ENCODE data around the gene TEAD2. TPM values are rescaled to one million over a fixed set of nuclear protein-coding genes. Genes with fewer than 3 reads are reported as not detected.

TEAD2 gene
- polyA plus RNA-seq, 3 donors: 19.3 to 37.7 (median 34.0) TPM

DNA sequence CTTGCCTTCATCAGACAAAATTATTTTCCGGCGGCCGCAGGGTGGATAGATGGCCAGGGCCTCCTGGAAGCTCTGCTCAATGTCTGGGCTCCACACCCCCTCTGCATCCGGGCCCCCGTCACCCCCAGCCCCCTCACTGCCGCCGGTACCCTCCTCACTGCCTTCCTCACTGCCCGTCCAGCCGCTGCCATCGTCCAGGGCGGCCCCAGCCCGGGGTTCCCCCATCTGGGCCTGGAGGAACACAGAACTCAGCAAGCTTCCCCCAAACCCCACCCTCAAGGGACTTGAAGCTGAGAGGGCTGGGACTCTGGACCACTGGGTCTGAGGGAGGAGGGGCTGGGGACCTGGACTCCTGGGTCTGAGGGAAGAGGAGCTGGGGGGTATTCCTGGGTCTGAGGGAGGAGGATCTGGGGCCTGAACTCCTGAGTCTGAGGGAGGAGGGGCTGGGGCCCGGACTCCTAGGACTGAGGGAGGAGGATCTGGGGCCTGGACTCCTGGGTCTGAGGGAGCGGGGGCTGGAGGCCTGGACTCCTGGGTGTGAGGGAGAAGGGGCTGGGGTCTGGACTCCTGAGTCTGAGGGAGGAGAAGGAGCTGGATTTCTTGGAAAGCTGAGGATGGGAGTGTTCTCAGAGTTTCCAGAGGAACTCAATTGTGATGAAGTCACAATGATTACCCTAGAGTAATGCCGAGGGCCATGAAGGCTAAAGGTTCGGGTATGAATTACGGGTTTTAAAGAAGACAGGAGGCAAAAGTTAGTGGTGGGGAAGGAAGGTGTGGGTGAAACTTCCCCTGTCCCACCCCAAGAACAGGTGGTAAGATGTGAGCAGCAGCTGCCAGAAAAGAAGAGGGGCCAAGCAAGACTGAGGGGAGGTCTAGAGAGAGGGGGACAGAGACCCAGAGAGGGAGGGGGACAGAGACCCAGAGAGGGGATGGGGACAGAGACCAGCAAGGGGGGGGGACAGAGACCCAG, 2.1 kb downstream of the TEAD2 start:
- 67 to 76% (median 67%) methylated on average over 17 of the region's 17 CpGs for WGBS, 3 donors
- no peak overlapping the region for H3K27ac ChIP-seq (ENCODE audit: low read depth, low read length)

DNA sequence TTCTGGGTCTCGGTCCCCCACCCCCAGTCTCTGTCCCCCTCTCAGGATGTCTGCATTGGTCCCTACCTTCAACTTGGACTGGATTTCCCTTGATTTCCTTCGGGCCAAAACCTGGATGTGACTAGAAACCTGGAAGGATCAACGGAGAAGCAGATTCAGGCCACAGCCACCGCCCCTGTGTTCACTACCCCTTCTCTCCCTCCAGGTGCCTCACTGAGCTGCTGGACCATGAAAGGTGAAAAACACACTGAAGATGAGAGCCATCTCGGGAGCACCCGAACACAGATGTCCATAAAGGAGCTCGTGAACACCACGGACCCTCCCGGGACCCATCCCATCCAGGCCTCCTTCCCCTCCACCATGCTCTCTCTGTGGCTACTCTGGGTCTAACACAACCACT, 5.0 kb downstream of the TEAD2 start:
- 78 to 86% (median 86%) methylated on average over 9 of the region's 9 CpGs for WGBS, 3 donors
- H3K27ac ChIP-seq (ENCODE audit: low read depth, low read length): no peak overlapping the region

DNA sequence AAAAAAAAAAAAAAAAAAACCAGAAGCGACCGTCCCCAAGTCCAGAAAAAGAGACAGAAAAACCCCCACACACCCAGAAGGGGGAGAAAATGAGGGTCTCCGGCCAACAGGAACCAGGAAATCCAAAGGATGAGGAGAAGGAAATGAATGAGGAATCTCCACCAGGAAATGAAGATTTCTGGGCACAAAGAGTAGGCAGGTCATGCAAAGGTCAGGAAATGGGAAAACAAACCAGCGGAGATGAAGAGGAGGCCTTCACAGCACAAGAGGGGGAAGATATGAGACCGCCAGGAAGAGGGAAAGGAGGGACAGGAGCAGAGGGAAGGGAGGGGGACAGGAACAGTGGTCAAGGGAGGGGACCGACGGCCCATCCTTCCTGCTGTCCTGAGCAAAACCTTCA, 5.8 kb downstream of the TEAD2 start:
- WGBS, 3 donors: 45 to 78% (median 53%) methylated on average over 7 of the region's 7 CpGs
- H3K27ac ChIP-seq (ENCODE audit: low read depth, low read length): peak overlapping the region; percentile 54

DNA sequence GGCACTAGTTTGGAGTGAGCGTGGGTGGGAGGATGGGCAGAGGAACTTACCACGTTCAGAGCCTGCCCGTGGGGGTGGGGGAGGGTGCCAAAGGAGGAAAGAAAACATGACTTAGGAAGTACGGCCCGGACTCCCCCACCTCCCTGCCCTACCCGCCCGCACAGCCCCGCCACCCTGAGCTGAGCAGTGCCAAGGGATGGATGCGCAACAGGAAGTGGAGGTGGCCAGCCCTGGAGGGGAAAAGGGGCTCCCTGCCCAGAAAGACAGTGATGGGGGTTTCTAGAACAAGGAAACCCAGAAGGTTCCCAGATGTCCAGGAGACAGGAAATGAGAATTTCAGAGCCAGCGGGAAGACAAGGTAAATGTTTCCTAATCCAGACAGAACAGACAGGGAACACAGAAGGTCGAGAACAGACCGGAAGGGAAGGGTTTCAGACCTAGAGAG, 6.3 kb downstream of the TEAD2 start:
- 17 to 73% (median 28%) methylated on average over 12 of the region's 12 CpGs for WGBS, 3 donors
- H3K27ac ChIP-seq (ENCODE audit: low read depth, low read length): no peak overlapping the region

DNA sequence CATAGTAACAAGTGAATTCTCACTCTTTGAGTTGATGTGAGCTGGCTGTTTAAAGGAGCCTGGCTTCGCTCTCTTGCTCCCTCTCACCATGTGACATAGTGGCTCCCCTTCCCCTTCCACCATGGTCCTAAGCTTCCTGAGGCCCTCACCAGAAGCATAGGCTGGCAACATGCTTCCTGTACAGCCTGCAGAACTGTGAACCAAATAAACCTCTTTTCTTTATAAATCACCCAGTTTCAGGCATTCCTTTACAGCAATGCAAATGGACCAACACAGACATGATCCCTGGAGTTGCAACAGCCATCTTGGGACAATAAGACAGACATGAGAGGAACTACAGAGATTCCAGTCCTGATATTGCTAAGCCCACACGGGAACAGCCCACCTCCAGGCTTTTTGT, 12.6 kb downstream of the TEAD2 start:
- 93 to 98% (median 94%) methylated on average over 2 of the region's 2 CpGs for WGBS, 3 donors

DNA sequence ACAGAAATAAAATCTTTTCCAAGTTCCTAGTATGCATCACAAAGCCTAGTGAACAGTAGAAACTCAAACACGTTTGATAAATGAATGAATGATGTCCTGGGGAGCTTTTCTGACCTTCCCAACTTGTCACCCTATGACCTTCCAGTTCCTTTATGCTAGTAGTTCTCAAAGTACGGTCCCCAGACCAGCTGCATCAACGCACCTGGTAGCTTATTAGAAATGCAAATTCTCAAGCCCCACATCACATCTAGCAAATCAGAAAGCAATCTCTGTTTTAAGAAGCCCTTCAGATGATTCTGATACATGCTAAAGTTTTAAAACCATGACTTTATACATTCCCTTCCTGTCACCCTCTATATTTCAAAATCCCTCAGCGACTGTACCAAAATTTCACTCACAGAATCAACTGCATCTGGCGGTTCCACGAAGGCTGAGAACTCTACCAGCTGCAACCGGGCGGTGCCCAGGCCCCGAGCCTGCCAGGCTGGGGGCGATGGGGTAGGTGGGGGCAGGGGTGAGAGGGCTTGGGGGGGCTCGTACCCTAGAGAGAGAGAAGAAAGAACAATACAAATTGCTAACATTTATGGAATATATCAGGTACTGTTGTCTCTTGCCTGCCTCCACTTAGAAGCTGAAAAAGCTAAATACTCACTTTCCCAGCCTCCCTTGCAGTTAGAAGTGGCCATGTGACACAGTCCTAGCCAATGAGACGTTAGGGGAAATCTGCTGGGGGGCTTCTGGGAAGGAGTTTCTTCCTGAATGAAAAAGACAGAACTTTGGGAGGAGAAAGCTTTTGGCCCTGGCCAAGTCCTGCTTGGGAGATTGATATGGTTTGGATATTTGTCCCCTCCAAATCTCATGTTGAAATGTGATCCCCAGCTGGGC, 13.7 kb downstream of the TEAD2 start:
- no peak overlapping the region for H3K27ac ChIP-seq (ENCODE audit: low read depth, low read length)
- 42 to 92% (median 90%) methylated on average over 12 of the region's 12 CpGs for WGBS, 3 donors

More for the DNA sequence above, 12.6 kb downstream of the TEAD2 start:
- no peak overlapping the region for H3K27ac ChIP-seq (ENCODE audit: low read depth, low read length)

DNA sequence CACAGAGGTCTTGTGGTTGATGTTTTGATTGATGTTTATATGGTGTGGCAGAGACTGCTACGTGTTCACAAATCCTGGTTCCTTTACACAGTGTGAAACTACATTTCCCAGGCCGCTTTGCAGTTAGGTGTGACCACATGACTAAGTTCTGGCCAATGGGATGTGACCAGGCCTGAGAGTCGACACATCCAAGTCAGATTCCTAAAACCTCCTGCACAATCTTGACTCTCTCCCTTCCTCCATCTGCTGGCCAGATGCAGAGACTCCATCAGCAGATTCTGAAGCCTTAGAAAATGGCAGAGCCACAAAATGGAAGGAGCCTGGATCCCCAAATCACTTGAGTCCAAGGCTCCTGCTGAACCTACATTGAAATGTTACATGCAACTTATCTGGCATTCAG, 14.4 kb downstream of the TEAD2 start:
- 66 to 75% (median 66%) methylated on average over 3 of the region's 3 CpGs for WGBS, 3 donors
- no peak overlapping the region for H3K27ac ChIP-seq (ENCODE audit: low read depth, low read length)

DNA sequence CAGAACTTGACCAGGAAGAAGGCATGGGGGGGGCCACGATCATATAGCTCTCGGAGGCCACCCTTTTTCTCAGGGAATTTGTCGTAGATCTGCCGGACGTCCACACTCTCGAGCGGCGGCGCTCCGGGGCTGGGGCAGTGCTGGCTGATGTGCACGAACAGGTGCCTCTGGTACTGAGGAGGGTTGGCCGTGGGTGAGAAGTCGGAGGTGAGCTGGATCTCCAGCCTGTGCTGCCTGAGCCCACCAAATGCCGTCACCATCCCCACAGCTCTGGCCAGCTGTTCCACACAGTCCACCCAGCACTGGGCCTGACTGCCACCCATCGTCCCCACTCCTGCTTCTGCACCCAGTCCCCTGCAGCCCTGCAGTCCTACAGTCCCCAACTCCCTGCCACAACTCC, 15.0 kb downstream of the TEAD2 start:
- 96 to 99% (median 96%) methylated on average over 14 to 15 of the region's 15 CpGs for WGBS, 3 donors
- H3K27ac ChIP-seq (ENCODE audit: low read depth, low read length): no peak overlapping the region

DNA sequence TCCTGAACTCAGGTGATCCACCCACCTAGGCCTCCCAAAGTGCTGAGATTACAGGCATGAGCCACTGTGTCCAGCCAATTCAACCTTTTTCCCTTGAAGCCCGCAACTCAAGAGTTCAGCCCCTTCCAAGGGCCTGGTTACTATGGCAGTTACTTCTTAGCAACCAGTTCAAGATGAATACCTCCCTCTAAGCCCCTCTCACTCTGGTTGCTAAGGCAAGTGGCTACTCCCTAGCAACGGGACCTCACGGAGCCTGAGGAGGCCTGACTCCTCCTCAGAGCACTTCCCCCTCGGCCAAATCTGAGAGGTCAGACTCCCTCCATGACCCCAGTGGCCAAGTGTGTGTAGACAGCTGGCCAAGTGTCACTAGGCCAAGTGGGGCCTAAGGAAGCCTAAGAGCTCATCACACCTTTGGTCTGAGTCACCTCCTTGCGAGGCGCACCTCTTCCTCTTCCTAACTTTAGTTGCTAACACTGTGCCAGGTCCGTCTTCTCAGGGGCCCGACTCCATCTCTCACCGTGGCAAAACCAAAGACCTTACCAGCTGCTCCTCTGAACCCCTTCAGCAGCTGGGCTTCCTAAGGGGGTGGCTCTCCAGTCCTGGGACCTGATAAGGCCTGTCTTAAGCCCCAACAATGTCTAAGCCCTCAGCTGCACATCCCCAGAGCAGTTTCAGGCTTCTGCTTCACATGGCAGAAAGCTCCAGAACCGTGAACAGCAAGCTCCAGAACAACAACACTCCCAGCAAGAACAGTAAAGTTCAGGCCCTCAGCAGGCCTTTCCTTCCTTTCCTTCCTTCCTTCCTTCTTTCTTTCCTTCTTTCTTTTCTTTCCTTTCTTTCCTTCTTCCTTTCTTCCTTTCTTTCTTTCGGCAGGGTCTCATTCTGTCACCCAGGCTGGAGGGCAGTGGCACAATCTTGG, 17.5 kb downstream of the TEAD2 start:
- 79 to 92% (median 82%) methylated on average over 11 of the region's 11 CpGs for WGBS, 3 donors
- no peak overlapping the region for H3K27ac ChIP-seq (ENCODE audit: low read depth, low read length)

DNA sequence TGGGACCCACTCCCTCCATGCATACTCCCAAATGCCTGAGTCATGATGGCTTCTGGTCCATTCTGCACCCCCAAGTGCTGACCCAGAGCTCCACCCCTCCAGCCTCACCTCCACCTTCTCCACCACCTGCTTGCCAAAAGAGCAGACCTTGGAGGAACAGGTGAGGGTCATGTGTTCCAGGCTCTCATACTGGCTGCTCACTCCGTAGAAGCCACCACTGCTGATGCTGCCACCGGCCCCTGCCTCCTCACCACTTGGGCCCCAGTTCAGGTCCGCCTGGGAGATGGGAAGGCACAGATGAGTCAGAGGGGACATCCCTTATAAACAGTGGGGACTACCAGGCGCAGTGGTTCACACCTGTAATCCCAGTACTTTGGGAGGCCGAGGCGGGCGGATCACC, 19.1 kb downstream of the TEAD2 start:
- 94 to 95% (median 94%) methylated on average over 7 of the region's 7 CpGs for WGBS, 3 donors
- H3K27ac ChIP-seq (ENCODE audit: low read depth, low read length): no peak overlapping the region

DNA sequence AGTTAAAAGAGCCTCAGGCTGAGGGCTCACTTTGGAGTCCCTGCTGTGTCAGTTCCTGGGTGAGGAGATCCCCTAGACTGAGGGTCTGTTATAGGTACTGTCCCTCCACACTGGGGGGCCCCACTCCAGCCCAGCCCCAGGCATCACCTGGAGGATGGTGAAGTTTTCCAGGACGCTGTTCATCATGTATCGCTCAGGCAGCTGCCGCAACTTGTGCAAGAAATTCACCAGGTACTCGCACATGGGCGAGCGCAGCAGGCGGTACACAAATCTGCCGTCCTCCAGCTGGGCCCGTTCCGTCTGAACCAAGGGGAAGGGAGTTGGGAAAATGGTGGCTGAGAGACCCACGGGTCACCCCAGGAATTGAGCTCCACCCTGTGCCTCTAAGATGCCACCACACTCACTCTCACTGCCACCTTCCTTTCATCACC, 19.9 kb downstream of the TEAD2 start:
- no peak overlapping the region for H3K27ac ChIP-seq (ENCODE audit: low read depth, low read length)
- WGBS, 3 donors: 90 to 94% (median 92%) methylated on average over 11 of the region's 11 CpGs

DNA sequence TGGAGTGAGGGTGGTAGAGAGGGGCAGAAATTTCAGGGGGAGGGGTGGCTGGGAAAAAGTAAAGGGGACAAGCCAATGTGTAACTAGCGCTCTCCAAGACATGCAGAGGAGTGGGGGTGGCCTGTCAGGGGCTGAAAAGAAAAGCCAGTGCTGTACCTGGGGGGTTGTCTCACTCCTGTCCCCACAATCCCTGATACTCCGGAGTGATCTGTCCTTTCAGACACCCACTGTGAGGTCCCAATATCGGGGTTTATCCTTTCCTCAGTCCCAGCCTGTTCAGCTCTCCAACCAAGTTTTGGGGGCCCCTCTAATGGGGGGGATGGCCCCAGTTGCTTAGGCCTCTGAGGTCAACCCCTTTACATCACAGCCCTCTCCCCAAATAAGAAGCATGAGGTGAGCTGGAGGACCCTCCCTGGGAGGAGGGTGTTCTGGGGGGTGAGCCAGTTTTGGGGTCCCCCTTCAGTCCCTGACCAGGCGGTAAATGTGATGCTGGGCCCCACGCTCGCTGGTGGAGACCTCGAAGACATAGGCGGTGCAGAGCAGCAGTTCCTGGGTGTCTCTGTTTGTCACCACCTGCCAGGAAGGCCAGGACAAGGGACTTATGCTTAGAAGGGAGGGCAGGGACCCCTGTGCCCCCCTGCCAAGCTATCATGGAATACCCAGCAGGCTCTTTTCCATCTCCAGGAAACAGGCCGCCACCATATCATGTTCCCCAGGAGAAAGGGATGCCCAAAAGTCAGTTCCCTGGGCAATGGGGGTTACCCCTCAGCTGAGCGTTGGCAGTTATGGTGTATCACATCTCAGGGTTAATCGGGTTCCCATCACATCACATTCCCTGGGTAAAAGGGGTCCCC, 21.1 kb downstream of the TEAD2 start:
- WGBS, 3 donors: 88 to 93% (median 92%) methylated on average over 11 of the region's 11 CpGs
- no peak overlapping the region for H3K27ac ChIP-seq (ENCODE audit: low read depth, low read length)

DNA sequence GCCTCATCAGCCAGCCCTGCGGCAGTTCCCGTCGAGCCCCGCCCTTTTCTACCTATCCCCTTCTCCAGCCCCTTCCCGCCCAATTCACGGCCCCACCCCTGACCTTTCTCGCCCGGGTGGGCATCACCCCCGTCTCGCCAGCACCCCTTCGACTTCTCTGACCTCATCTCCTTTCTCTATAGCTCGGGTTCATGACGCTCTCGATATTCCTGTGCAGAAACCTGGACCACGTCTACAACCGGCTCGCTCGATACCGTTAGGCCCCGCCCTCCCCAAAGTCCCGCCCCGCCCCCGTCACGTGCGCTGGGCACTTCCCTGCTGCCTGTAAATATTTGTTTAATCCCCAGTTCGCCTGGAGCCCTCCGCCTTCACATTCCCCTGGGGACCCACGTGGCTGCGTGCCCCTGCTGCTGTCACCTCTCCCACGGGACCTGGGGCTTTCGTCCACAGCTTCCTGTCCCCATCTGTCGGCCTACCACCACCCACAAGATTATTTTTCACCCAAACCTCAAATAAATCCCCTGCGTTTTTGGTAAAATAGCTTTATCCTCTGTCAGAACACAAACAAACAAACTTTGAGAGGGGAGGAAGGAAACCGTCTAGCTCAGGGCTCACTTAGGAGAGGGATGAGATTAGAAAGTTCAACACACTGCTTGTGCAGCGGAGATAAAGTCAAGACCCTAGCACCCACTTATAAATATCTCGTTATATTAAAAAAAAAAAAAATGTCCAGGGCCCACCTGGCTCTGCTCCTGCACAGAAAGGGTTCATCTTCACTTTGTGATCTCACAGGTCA, 21.9 kb downstream of the TEAD2 start:
- 8 to 30% (median 22%) methylated on average over 35 to 36 of the region's 36 CpGs for WGBS, 3 donors
- no peak overlapping the region for H3K27ac ChIP-seq (ENCODE audit: low read depth, low read length)

DNA sequence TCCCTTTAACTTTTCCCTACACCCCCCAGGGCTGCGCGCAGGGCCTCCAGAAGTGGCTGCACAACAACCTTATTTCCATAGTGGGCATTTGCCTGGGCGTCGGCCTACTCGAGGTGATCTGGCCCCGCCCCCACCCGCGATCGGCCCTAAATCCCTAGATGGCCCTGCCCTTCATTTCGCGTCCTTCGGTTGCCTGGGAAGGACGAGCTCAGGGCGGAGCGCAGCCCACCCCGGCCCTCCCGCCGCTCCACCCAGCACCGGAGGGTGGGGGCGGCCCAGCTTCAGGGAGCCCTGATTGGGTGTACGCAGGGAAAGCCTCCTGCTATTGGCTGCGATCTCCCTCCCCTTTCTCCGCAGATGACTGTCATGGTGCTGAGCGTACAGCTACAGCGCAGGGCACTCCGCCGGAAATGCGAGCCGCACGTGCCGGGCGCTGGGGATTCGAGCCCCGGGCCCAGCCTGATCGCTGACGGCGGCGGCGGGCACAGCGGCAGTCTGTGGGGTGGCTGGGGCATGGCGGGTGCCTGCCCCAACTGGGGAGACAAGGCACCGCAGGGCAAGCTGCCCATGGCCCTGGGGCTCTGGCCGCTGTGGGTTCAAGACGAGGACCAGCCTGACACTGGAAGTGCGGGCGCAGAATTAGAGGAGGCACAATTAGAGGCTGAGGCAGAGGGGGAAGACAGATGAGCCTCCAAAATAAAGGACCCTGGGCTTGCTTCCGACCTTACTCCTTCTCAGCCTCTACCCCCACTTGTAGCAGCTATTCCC, 22.7 kb downstream of the TEAD2 start:
- H3K27ac ChIP-seq (ENCODE audit: low read depth, low read length): no peak overlapping the region
- WGBS, 3 donors: 11 to 43% (median 27%) methylated on average over 46 to 47 of the region's 47 CpGs

DNA sequence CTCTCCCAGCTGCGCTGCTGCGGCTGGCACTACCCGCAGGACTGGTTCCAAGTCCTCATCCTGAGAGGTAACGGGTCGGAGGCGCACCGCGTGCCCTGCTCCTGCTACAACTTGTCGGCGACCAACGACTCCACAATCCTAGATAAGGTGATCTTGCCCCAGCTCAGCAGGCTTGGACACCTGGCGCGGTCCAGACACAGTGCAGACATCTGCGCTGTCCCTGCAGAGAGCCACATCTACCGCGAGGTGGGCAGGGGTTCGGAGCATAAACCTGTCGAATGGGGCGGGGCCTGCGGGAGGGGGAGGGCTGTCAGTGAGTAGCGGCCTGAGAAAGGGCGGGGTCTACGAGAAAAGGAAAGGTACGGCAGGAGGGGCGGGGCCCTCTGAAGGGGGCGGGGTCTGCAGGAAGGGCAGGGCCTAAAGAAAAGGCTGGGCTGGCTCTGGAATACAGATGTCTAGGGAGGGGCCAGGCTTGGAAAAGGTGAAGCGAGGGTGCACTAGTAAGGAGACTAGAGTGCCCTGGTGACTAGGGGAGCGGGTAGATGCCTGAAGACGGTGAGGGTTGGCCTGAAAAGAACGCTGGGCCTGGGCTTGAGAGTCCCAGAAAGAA, 23.4 kb downstream of the TEAD2 start:
- WGBS, 3 donors: 13 to 42% (median 42%) methylated on average over 30 of the region's 30 CpGs
- H3K27ac ChIP-seq (ENCODE audit: low read depth, low read length): no peak overlapping the region
